Activated T-helper 1 cell treated with anti-CD3 and anti-CD28 coated beads, Interleukin-2, amount 50 U/mL, for 16 hours (primary cell): ENCODE measurements around the gene NMBR.
"Not testable (repeated sequence)": the region's sequence is repeated elsewhere in the genome, so short reads cannot be mapped to it uniquely, and the experiment has no call there.

ENCODE experiments used
- DNase-seq, 2 donors: peaks; one replicate each; pipeline ENCODE4 v3.0.0-alpha.2; 2020; ENCODE audit warnings: low read depth in 1 of 2, low spot score in 1 of 2

The NMBR gene

DNA sequence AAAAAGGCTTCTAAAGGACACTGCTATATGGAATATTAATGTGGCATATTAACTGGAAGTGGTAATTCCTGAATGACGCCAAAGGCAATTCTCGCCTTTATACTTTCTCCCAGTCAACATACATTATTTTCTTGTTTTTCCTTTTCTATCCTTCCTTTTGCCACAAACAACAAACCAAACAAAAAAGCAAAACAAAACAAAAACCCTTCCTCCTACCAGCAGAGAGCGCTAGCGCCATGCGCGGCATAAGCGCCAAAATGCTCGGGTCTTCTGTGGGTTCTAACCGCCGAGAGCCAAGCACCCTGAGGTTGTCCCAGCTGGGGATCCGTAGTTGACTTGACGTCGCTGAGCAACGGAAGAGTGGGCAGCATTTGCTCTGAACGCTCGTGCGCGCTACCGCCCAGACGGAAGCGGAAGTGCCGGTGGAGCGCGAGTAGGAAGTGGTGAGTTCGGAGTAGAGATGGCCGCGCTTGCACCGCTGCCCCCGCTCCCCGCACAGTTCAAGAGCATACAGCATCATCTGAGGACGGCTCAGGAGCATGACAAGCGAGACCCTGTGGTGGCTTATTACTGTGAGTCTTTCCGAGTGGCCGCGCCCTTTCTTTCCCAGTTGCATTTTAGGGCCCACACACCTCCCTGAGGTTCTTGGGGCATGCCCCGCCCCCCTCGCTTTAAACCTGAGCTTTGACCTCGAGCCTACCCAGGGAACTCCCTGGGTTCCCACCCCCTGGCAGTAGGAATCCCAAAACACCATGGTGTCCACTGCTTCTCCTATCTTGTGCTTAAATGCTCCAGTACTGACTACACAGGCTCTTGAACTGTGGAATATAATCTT lies at the start of gene NMBR, which contains the start of gene VTA1:
TSS of gene NMBR (minus strand) at position 295 of the 835 bp plus-strand sequence. CDS start 58,464 bp downstream, outside the sequence.
TSS of gene VTA1 (plus strand) at position 436 of the 835 bp plus-strand sequence. CDS start at position 461, 25 bp downstream.
- peak; percentile 89 to 91 for DNase-seq

DNA sequence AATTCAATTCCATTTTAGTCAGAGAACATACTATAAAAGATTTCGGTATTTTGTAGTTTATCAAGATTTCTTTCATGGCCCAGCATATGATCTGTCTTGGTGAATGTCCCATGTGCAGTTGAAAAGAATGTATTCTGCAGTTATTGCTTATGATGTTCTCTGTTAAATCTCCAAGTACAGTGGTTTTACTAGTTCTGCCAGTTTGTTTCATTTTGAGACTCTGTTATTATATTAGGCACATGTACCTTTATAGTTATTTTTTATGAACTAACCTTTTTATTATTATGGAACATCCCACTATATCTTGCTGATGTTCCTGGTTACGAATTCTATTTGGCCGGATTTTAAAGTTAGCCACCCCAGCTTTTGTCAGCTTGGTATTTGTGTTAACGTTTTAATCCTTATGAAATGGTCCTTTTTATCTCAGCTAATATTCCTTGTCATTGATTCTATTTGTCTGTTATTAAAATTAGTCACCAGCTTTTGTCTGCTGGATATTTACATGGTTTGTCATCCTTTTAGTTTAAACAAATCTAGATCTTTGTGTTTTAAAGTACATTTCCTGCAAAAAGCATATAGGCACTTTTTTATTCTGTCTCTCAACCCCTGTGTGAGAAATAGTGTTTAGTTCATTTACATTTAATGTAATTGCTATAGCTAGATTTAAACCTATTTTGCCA lies 49.1 kb upstream of the NMBR start:
- DNase-seq: no peak

DNA sequence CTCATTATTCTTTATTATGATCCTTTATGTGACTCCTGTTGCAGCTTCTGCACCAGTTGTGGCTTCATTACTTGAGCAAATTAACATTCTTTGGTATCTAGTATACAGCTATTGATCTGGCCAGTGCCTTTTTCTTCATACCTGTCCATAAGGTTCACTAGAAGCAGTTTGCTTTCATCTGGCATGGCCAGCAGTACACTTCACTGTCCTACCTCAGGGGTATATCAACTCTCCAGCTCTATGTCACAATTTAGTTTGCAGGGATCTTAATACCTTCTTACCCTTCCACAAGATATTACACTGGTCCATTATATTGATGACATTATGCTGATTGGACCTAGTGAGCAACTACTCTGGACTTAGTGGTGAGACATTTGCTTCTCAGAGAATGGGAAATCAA lies 46.7 kb upstream of the NMBR start:
- no peak for DNase-seq

DNA sequence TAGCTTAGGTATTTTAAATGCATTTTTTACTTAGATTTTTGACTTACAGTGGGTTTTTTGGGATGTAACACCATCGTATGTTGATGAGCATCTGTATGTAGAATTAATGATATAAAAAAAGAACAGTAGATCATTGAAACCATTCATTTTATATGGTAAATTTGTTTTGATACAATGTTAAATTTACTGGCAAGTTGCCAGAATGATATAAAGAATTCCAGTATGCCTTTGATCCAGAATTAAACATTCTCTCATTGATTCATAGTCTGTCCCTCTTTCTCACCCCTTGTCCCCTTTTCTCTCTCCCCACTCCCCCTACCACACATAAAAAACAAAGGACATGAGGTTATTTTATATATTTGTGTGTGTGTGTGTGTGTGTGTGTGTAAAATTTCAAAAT lies 45.4 kb upstream of the NMBR start:
- DNase-seq: no peak

DNA sequence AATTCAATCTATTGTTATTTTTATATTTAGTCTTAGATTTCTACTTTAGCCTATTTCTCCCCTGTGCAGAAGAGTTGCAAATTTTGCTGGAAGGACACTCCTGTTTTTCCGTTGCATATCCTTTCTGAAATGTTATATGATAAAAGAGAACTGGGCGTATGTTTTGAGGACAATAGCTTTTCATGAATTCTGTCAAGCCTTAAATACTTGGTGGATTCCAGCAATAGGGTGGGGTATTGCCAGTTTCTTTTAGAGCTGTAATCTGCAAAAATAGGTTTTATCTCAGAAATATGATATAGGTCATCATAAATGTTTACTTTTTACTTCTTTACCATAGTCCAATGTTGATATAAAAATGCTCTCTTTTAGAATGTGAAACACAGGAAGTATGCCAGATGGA lies 42.1 kb upstream of the NMBR start:
- DNase-seq: no peak

DNA sequence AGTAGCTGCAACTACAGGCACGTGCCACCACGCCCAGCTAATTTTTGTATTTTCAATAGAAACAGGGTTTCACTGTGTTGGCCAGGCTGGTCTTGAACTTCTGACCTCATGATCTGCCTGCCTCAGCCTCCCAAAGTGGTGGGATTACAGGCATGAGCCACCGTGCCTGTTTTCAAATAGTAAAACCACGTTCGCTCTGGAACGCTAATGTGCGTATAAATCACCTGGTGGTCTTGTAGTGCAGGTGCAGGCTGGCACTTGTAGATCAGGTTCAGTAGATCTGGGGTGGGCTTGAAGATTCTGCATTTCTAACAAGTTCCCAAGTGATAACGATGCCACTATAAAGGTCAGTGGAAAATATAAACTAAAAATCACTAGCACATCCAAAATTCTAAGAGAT lies 41.4 kb upstream of the NMBR start:
- DNase-seq: not testable (repeated sequence)

DNA sequence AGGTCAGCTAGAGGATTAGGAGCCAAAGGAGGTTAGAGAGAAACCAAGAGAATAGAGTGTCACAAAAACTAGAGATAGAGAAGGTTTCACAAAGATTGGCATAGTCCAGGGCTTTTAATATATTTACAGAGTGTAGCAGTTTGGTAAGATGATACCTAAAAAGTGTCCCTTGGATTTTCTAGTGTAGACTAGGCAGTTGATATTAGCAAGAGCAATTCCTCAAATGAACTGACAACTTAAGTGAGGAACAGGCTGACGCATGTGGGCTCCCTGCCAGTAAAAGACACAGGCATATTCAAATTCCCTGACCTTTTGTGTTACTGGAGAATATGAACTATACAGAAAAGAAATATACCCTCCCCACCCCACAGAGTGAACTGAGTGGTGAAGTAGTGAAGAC lies 40.3 kb upstream of the NMBR start:
- no peak for DNase-seq

DNA sequence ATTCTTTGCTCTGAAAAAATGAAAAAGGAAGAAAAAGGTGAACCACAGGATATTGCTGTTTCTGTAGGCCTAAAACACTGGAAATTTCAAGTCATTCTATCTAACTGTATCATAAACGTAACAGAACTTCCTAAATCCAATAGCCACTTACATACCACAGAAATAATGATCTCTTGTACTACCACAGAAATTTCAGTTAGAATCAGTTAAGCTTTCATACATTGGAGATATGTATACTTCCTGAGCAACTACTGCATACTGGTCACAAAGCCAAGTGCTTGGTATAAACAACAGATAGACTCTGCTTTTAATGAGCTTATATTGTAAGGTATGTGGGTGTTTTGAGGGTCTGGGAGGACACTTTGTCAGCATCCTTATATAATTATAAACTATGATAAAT lies 38.7 kb upstream of the NMBR start:
- DNase-seq: no peak

DNA sequence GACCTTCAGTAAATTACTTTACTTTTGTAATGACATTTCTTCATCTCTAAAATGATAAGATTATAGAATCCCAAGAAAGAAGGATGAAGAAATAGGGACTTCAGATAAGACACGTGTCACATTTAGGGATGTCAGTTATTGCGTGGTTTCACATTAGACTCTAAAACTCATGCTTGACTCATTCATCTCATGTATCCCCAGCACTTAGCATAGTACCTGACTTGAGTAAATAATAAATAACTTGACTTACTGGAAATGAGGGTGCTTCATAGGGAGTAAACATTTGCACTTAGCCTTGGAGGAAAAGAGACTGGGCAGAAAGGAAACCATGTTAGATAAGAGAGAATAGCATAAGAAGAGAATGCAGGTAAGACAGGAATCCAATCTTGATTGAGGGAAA lies 37.4 kb upstream of the NMBR start:
- no peak for DNase-seq

DNA sequence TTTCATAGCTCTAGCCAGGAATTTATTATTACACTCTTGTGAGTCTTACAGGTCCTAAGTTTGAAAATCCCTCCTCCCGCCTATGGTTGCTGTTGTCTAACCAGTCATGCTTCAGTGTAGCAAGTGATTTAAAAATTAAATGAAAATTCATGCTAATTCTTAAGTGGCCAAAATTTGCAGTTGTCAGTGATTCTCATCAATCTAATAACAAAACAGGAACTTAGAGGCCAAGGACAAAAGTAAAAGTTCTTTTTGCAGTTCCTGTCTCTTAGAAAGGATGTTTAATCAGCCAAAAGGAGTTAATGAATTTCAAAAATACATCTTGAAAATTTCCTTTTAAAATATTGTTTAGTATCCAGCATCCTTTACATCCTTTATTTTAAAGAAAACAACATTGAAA lies 36.4 kb upstream of the NMBR start:
- DNase-seq: no peak

DNA sequence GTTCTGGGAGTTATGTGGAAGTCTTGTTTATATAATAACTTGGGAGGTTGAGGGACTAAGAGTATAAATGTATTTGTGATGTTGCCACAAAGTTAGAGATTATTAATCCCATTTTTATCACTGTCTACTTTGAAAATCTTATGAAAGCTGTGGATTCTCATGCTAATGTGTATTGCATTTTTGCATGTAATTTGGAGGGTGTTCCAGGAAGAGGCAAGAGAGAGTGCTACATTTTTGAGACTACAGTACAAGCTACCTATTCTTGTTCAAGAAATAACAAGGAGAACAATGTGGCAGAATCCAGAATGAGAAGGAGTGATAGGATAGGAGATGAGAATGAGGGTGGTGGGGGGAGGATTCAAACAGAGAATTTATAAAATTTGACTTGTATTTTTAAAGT lies 35.1 kb upstream of the NMBR start:
- no peak for DNase-seq

DNA sequence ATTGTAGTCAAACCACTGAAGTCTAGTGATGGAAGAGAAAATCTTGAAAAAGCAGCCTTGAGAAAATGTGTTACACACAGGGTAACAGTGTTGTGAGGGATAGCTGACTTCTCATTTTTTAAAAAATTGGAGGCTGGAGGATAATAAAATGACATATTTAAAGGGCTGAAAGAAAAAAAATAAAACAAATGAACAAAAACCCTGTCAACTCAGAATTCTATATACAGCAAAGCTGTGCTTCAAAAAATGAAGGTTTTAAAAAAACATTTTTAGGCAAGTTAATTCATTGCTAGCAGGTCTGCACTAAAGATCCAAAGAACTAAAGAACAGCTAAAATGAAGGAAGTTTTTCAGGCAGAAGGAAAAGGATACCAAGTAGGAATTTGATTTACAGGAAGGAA lies 31.2 kb upstream of the NMBR start:
- DNase-seq: no peak

DNA sequence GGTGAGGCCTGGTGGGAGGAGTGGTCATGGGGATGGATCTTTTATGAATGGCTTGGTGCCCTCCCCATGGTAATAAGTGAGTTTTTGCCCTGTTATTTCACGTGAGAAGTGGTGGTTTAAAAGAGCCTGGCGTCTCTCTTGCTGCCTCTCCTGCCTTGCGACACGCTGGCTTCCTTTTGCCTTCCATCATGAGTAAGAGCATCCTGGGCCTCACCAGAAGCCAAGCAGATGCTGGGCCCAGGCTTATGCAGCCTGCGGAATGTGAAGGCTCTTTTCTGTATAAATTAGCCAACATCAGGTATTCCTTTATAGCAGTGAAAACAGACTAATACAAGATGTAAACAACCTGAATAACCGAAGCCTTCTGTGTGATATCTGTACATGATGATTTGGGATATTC lies 27.8 kb upstream of the NMBR start:
- DNase-seq: no peak

DNA sequence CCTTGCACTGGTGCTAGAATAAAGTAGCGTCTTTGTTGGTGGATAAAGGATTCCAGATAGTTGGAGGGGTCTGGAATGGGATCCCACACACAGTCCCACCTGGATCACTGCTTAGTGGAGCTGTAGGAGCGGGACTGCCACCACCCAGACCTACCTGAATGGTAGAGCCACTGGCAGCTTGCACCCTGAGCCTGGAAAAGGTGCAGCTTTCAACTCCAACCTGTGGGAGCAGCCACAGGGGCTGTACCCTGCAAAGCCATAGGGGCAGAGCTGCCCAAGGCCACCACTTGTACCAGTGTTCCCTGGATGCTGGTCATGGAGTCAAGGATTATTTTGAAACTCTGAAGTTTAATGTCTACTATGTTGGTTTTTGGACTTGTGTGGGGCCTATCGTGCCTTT lies 27.1 kb upstream of the NMBR start:
- no peak for DNase-seq

DNA sequence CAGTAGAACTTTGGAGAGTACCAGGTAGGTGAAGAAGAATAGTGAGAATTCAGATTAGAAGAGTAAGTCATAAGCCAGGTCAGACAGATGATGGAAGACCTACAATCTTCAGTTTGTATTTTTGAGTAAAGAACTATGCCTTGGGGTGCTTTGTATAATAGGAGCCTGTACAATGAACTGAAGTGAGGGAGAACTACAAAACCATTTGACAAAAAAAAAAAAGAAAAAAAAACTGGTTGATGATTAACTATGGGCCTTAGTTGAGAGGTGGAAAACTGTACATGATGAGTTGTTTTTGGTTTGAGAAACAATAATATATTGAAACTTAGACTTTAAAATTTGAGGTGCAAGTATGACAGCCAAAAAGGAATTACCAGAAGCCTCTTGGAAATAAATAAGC lies 25.8 kb upstream of the NMBR start:
- DNase-seq: no peak

DNA sequence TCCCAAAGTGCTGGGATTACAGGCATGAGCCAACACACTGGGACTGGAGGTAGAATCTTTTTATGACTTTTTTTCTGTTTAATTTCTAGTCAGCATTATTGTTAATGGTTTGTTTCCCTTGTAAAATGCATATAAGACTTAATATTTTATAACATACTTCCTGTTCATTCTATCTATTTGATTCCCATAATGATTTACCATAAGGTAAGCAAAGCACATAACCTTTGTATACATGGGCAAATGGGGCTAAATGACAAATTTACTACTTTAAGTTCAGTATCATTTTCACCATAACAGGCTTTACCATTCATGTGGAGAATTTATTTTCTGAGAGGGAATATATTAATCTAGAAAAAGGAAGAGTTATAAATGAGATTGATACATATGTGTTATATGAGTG lies 24.4 kb upstream of the NMBR start:
- no peak for DNase-seq

DNA sequence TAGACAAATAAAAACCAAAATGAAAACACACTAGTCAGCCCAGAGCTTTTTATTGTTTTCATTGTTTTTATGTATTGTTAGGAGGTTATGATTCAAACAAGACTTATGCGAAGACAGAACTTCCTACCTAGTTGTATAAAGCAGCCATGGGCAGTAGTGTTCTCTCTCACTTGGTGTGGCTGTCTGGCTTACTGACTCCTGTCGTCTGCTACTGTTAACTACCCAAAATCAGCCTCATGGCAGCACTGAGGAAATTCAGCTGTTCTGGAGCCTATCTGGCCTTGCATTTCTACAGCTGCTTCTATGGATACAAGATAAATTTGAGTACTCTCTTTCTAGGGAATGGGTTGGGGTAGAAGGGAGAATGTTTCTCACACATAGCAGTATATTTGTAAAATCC lies 20.6 kb upstream of the NMBR start:
- no peak for DNase-seq

DNA sequence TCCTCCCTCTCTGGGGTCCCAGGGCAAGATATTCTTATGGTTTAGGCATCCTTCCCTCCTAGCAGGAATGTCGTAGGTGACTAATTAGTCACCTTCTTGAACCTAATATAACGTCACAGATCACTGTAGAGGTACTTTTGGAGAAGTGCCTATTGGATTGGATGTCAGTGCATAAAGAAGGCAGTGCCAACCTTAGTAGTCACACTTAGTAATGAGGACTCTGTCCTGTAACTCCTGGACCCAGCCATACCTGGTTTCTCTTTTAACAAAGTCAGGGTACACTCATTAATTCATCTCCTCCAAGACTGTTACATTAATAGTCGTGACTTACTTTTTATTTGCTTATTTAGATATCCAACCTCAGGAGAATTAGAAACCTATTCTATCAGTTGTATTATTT lies 20.1 kb upstream of the NMBR start:
- no peak for DNase-seq

DNA sequence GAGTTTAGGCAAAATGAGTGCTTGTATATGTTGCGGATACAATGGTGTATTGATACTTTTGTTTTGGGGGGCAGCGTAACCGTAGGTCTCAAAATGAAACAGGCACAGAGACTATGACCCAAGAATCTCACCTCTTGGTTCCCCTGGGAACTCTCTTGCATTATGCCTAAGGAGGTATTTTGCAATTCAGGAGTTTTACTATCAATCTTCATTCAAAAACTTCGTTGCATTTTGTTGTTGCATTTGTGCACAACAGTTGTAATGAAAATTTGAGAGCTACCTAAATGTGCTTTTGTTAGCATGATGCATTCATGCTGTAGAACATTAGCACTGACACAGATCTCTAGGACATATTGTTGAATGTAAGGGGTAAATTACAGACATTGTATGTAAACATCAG lies 18.3 kb upstream of the NMBR start:
- DNase-seq: no peak

DNA sequence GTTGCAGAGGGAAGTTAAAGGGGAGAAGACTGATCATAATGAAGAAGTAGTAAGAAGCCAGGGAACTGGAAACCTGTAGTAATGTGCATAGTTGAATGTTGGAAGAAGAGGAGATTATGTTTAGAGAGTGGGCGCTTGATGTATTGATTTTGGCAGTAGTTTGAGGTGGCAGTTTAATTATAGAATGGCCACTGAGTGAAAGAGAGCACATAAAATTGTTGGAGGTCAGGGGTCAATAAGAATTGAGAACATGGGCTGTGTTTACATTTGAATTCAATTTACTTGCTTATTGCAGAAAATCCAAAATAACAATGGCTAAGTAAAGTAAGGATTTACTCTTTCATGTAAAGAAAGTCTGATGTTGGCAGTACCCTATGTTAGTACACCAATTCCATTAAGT lies 15.9 kb upstream of the NMBR start:
- DNase-seq: no peak

DNA sequence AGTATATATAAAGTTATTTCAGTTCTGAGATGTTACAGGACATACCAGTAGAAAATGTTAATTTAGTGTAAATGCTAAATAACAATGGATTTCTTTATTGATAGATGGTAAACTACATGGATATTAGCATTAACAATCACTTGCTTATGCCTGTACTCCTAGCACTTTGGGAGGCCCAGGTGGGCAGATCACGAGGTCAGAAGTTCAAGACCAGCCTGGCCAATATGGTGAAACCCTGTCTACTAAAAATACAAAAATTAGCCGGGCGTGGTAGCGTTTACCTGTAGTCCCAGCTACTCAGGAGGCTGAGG lies 9.8 kb upstream of the NMBR start:
- DNase-seq: not testable (repeated sequence)

DNA sequence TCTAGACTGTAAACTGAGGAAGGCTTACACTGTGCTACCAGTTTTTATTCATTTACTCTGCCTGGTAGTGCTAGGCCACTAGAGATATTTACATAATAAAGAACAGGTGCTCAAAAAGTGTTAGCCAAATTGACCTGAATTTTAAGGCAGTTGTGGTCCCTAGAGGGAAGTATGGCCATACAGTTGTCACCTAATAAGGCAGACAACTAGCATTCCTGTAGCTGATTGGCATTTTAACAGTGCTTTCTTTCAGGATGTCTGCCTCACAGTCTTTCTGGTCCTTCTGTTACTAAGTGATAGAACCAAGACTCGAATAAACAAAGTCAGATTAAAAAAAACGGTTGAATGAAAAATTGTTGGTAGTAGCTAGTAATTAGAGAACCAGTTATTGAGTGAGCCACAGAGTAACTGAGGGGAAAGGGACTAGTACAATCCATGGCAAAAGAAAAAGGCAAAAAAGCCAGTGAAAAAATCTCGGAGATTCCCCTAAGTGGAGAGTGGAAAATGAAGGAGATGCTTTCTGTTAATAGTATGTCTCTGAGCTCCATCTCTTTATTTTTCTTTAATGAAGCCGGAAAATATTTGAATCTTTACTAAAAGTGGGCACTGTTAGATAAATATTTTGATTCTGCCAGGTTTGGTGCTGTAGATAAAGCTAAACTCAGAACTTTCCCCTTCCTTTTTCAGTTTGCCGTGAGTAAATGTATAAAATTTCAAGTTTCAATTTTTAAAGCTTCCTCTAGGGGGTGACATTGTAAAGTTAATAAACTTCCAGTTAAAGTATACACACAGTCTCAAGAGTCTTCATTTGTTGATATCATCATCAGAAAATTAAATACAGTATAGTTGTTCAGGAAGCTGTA lies 9.2 kb upstream of the NMBR start:
- DNase-seq: no peak
